ENCODE measurements around the gene GLG1.
A peak's percentile ranks its signal among the peaks of the same experiment; 100 is the strongest.
"Not testable (repeated sequence)": the region's sequence is repeated elsewhere in the genome, so short reads cannot be mapped to it uniquely, and the experiment has no call there.

The GLG1 gene

DNA sequence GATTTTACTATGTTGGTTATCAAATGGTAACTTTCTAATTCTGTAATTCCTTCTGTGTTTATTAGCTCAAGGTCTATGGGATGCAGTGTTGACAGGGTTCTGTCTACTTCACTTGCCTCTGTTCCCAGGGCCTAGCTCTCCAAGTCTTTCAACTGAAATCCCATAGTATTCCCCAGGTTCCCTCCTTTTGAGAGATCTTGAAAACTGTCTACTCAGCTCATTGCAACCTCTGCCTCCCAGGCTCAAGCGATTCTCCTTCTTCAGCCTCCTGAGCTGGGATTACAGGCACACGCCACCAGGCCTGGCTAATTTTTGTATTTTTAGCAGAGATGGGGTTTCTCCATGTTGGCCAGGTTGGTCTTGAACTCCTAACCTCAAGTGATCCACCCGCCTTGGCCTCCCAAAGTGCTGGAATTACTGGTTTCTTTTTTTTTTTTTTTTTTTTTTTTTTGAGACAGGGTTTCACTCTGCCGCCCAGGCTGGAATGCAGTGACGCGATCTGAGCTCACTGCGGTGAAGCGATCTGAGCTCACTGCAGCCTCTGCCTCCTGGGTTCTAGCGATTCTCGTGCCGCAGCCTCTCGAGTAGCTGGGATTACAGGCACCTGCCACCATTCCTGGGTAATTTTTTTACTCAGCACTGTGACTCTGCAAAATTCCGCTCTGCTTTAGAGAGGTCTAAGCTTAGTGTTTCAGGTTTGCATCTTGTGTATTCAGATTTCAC, 163.1 kb downstream of the GLG1 start:
- DNase-seq (ENCODE audit: low spot score) = not testable (repeated sequence)

DNA sequence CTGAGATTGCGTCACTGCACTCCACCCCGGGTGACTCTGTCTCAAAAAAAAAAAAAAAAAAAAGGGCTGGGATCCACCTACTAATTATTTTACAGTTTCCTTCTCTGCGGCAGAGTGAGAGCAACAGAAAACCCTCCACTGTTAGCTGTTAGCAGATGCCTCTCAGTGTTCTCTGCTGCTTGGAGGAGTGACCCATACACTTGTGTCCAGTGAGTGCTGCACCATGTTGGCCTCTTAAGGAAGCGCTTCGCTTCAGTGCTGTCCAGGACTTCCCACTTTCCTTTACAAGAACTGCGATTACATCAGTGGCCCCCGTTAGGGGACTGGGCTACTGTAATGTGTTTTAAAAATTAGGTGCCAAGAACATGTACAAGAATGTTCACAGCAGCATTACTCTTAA, 167.2 kb downstream of the GLG1 start:
- DNase-seq (ENCODE audit: low spot score) = no peak

DNA sequence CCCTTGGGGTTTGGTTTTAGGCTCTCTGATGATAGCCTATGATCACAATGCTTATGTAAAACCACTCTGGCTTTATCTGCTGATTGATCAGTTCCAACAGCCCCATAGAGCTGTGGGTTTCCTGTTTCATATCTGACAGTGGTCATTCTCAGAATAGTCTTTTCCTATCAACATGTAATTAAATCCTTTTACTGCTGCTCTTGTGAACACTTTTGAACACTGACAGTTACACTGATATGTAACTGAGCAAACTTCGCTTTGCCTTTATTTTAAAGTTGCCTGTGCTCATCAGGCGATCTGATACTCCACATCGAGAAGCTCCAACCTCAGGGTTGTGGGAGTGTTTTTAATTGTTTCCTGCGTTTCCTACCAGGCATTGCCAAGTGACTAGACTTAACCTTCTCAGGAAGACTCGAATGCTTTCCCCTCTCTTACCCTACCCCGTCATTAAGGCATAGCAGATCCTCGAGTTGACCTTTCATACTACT, 168.4 kb downstream of the GLG1 start:
- DNase-seq (ENCODE audit: low spot score) = no peak

DNA sequence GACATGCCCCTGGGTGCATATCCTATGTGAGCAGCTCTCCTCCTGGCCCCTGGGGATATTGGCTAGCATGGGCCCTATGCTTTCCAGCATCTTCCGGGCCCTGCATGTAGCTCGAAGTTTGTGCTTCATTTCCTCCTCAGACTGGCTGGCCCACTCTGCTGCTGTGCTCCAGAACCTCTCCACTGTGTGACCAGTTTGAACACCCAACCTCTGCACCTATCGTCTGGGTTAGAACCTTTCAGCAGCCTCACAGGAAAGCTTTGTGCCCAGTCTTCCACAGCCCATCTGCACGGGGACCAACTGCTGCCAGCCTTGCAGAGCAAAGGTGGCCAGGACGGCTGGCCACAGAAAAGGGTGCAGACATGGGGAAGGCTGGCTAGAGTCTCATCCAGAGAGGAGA, 175.4 kb downstream of the GLG1 start:
- DNase-seq (ENCODE audit: low spot score) = no peak

DNA sequence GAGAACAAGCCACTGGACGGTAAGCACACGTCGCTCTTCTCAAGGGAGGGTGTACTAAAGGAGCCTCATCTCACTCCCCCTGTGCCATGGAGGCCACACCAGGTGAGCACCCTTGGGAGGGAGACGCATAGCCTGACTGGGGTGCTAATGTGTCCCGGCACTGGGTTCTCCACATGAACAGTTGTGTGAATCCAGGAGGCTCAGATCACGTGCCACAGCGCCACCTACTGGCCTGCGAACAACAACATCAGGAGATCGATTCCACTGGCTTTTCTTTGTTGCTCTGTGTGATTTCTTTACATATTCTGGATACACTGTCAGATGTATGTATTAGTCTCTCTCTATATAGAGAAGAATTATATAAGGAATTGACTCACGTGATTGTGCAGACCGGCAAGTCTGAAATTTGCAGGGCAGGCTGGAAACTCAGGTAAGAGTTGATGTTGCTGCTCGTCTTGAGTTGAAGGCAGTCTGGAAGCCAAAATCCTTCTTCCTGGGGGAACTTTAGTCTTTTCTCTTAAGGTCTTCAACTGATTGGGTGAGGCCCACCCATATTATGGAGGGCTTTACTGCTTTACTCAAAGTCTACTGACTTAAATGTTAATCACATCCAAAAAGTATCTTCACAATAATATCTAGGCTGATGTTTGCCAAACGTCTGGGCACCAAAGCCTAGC, 176.7 kb downstream of the GLG1 start:
- DNase-seq (ENCODE audit: low spot score) = peak; percentile 64

DNA sequence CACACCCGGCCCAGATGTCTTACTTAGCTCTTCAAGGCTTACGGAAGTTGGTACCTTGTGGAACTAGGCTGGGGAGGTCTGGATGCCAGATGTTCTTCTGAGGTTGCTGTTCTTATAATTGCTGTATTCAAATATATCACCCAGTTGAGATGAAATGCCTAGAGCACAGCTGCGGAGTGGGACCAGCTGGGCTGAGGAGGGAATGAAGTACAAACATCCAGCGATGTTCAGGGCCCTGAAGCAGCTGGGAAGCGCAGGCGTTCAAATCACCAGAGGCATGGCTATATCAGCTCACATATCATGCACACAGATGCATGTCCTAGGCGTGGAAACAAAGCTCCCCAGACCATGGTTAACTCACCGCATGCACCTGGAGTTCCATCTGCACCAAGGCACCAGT, 178.4 kb downstream of the GLG1 start:
- not testable (repeated sequence) for DNase-seq (ENCODE audit: low spot score)

DNA sequence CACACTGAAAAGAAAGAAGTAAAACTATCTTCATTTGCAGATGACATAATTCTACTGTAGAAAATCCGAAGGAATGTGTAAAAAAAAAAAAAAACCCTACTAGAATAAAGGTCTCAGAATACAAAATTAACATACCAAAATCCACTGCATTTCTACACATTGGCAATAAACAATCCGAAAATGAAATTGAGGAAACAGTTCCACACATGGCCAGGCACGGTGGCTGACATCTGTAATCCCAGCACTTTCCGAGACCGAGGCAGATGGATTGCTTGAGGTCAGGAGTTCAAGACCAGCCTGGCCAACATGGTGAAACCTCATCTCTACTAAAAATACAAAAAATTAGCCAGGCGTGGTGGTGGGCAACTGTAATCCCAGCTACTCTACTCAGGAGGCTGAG, 181.2 kb downstream of the GLG1 start:
- not testable (repeated sequence) for DNase-seq (ENCODE audit: low spot score)

DNA sequence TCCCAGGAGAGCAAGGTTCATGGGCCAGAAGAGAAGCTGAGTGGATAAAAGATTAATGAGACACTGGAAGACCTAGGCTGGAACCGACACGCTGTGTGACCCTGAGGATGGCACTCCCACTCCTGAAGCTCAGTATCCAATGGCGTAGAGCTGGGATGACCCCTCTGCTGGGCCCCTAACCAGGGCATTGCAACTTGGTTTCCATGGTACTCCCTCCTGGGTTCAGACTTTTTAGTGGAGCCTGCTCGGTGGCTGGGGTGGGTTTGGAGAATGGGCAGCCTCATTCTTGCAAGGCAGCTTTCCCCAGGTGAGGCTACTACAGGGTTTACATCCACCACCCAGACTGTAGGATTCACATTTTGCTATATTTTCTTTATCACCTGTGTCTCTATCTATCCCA, 183.2 kb downstream of the GLG1 start:
- not testable (repeated sequence) for DNase-seq (ENCODE audit: low spot score)

DNA sequence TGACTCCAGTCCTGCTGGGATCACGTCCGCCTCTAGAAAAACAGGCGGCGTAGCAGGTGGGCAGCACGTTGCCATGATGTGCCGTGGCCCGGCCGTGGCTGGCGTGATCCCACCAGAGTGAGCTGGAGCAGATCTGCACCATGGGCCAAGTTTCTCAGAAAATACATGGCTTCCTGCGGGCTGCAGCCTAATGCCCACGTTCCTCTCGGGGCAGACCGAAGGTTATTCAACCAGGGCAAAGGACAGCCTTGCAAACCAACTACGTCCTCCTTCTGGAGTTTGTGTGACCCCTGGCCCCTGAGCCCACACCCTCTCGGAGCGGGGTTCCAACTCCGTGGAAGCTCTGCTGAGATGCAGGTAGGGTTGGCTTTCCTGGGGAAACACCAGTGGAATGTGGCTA, 184.8 kb downstream of the GLG1 start:
- not testable (repeated sequence) for DNase-seq (ENCODE audit: low spot score)

DNA sequence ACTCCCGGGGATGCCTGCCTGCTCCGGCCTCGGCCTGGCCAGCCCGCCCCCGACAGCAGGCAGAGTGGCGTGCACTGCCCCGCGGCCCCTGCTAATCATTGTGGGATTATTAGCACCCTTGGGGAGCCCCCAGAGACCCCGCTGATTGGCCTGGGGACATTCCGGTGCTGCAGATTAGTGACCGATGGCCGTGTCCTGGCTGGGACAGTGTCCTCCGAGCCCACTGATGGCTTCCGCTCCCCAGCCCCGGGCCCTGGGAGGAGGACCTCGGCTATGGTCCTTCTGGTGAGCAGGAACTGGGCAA, 185.5 kb downstream of the GLG1 start:
- DNase-seq (ENCODE audit: low spot score) = not testable (repeated sequence)

DNA sequence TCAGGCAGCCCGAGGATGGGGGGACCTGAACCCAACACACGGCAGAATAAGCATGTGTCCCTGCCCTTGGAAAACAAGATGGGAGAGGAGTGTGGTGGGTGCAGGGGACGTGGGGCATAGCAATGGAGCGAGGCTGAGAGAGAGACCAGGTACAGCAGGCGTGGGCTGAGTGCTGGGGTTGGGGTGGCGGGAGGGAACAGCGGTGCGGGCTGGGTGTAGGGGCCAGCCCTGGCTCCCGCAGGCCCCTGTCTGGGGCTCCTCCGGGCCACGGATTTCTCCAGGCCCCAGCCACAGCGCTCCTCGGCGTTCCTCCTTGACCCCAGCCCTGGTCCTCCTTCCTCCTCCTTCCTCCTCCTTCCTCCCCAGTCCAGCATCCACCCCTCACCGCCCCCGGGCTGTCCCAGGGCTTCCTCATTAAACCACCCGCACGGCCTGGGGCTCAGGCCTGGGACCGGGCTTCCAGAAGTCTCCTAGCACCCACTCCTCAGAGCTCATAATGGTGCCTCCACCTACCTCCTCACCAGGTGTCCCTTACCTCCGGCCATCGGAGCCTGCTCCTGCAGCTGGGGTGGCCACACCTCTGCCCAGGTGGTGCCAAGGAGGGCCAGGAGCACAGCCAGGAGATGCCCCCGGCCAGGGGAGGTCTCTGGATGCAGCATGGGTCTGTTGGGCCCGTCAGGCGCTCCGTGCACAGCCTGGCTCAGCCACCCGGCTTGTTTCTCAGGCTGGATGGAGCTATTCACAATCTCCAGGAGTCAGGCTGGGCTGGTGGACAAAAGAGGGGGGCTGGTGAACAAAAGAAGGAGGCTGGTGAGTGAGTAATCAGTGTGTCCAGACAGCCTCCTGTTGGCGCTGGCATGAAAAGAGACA, 186.1 kb downstream of the GLG1 start, which contains the start of gene CLEC18B:
CLEC18B (minus strand) TSS at position 867 of the 870 bp plus-strand sequence; CDS start at position 659, 208 bp downstream.
- DNase-seq (ENCODE audit: low spot score) = not testable (repeated sequence)

DNA sequence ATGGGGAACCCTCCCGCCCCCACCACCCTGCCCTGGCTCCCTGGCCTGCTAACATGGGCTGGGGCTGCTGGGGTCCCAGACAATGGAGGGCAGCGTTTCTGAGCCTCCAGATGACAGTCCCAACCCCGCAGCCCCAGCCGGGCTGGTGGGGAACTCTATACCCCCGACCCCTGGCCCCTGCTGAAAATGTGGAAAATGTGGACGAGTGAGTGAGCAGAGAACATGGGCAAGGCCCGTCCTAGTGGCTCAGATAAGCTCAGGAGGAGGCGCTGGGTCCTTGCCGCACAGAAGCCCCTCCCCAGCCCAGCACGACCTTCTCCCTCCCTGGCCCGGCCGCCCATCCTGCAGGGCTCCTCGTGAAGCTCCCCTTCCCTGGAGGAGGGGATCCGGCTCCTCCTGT, 187.1 kb downstream of the GLG1 start:
- not testable (repeated sequence) for DNase-seq (ENCODE audit: low spot score)

DNA sequence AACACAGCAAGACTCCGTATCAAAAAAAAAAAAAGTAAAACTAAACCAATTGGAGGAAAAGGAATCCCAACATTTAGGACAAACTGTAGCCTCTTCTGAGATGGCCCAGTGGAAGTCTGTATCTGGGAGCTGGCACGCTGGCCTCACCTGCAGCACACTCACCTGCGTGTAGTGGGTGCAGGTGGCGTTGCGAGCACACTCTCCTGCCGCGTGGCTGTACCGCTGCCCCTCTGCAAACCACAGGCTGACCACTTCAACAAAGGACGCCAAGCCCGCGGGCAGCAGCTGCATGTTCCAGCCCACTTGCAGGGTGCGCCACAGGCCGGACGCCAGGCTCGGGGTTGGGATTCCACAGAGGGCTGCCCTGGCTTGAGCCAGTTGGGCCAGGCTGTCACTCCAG, 189.0 kb downstream of the GLG1 start:
- not testable (repeated sequence) for DNase-seq (ENCODE audit: low spot score)

DNA sequence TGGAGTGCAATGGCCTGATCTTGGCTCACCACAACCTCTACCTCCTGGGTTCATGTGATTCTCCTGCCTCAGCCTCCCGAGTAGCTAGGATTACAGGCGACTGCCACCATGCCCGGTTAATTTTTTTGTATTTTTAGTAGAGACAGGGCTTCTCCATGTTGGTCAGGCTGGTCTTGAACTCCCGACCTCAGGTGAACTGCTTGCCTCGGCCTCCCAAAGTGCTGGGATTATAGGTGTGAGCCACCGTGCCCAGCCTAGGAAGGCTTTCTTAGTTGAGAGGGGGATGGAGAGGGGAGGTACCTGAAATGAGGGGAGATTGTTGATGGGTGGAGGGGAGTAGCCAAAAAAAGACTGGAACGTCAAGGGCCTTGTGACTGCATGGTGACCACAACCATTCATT, 193.0 kb downstream of the GLG1 start:
- not testable (repeated sequence) for DNase-seq (ENCODE audit: low spot score)

DNA sequence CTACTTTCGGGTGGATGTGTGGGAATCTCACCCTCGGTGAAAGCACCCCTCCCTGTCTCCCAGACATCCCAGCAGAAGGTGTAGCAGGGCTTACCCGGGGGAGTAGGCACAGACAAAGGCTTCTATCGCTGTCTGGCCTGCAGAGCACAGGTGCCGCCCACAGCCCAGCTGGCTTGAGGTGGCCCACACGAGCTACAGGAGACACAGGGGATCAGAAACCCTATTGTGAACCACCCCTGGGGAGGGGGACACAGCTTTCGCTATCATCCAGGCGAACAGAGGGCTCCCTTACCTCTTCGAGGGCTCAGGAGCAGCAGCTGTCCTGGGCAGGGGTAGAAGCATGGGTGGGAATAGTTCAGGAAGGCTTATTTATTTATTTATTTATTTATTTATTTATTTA, 193.4 kb downstream of the GLG1 start:
- not testable (repeated sequence) for DNase-seq (ENCODE audit: low spot score)

DNA sequence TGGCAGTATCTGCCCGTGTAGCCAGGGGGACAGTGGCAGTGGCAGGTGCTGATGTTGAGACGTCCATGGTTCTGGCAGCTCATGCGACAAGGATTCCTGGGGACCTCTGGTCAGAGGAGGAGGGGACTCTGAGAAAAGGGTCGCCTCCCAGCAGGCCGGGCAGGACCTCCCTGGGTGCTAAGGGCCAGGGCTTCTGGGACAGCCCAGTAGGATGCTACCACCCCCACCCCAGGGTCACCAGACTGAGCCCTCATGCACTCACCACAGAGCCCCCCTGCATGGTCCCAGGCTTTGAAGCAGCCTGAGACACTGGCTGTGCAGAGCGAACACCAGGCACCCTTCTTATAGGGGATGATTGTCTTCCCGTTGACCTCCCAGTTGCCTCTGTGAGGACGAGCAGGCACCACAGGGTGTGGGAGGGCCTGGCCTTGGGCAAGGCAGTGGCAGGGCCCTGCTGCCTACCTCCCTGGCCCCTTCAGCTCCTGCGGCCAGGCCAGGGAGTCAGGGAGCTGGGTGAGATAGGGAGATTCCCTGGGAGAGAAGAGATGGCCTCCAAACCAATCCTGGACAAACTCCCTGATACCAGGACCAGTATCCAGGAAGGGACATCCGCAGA, 194.0 kb downstream of the GLG1 start:
- DNase-seq (ENCODE audit: low spot score) = not testable (repeated sequence)

DNA sequence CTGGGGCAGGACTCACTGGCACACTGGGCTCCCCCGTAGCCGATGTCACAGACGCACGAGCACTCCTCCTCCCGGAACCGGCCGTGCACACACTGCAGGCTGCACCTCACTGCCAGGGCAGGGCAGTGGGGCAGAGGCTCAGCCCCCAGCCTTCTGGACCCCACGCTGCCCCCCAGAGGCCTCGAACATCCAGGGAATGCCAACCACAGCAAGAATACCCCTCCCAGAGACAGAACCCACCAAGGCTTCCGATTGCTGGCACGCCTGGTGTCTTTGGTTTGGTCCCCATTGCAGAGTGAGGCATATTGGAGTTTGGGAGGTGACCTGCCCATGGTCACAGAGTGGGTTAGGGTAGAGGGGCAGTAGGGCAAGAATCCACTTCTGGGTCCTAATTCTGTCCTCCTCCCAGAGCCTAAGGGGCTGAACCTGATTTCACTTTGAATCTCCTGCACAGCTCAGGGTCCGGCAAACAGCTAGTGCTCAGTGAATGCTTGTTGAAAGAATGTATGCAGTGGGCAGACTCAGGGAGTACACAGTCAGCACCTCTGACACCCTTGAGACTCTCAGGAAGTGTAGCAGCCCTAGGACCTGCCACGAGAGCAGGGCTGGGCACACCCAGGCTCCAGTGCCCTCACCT, 194.7 kb downstream of the GLG1 start:
- not testable (repeated sequence) for DNase-seq (ENCODE audit: low spot score)

DNA sequence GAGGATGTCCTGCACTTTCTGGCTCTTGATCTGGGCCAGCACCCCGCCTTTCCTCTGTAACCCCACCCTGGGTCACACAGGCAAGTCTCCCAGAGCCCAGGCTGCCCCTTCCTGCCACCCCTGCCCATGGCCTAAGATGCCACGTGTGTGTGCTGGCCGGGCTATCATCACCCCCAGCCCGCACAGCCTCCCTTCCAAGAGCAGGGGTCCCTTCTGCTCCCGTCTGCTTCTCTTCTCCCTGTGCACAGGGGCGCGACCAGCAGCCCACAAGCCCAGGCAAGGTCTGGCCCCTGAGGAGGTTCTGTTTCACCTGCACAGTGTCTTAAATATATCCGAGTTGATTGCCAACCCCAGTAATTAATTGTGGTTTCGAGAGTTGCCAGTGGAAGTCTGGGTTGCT, 195.9 kb downstream of the GLG1 start:
- not testable (repeated sequence) for DNase-seq (ENCODE audit: low spot score)

DNA sequence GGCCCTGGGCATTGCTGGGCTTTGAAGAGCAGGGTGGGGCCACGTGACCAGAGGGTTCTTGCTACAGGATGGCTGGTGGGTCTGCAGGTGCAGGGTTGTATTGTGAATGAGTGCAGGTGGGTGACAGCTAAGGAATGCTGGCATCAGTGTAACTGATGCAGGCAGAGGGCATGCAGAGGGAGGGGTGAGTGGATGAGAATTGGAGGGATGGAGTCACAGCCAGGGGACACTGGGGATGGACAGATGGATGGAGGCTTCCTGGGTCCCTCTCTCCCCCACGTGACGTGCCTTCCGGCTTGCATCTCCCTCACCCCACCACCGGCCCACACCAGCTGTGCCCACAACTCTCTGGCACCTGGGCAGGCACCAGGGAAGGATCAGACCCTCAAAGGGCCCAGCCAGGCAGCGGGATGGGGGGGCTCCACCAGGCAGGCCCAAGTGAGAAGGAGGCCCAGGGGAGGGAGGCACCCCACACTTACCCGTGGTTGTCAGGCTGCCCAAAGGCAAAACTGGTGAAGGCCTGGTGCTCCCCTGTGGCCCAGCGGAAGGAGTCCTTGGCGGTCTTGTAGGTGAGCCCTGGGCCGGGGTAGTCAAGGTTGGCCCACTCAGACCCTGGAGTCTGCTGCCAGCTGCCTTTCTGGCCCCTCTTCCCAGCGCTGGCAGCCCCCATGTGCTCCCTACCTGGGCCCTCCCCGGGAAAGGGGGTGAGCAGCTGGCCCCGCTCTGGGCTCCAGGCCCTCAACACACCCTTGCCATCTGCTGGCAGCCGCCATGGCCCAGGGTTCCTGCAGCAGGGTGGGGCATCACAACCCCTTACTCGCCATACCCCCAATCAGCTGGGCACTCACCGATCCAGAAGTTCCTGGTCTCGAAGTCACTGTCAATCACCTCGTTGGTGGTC, 196.6 kb downstream of the GLG1 start:
- DNase-seq (ENCODE audit: low spot score) = not testable (repeated sequence)

DNA sequence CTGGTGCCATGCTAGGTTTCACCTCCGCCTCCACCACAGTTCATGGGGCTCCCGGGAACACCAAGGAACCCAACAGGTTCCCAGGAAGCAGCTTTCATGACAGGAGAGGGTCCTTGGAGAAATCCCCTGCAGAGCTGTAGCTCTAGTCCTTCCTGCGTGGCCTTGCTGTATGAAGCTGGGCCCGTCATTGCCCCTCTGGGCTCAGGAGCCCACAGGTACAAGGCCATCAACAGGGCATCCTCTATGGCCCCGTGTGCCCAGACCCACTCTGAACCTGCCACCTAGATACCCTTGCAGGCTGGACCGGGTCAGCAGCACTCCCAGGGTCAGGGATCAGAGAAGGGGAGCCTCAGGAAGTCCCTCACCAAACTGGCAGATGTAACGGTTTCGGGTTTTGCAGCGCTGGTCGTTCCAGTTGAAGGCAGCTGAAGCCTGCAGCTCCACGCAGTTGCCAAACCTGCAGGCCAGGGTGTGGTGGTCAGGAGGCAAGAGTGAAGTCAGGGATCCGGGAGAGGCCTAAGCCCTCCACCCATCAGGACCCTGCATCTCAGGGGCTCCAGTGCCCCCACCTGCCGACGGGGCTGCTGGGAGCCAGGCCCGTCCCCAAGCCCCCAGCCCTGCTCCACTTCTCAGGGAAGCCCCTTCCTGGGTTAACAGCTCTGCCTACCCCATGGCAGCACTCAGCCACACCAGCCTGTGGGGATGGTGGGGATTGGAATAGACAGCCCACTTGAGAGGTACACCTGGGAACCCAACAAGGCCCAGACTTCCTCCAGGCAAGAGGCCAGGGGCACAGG, 197.5 kb downstream of the GLG1 start:
- DNase-seq (ENCODE audit: low spot score) = not testable (repeated sequence)

Measured in GM03348 (cell line).